IMR-90 (cell line): ENCODE measurements around the gene MAML2.

Source experiments
- CTCF ChIP-seq: conservative IDR thresholded peaks from 2 replicates; pipeline ENCODE4 v1.5.1; 2012; ENCODE audit warnings: mild to moderate bottlenecking, low read depth, low read length, improper control_type of control experiment
- ELK1 ChIP-seq: fragments of 150-350 bp; IDR thresholded peaks from 2 replicates; pipeline ENCODE4 v1.6.1; 2016; ENCODE audit warnings: low read depth, mild to moderate bottlenecking, low read length, moderate library complexity, borderline replicate concordance
- MAFK ChIP-seq: IDR thresholded peaks from 2 replicates; pipeline ENCODE4 v1.6.1; 2012; ENCODE audit warnings: low read depth, low read length, improper control_type of control experiment
- POLR2A ChIP-seq: IDR thresholded peaks from 2 replicates; pipeline ENCODE4 v1.6.1; 2012; ENCODE audit warnings: mild to moderate bottlenecking, low read depth, low read length
- USF2 ChIP-seq: fragments of 150-350 bp; IDR thresholded peaks from 2 replicates; pipeline ENCODE4 v1.6.1; 2017; ENCODE audit warnings: mild to moderate bottlenecking, antibody characterized with exemption, low read length, low read depth

- TF ChIP-seq CTCF (no peak), POLR2A (no peak), USF2 (no peak), MAFK (no peak), ELK1 (no peak)
These were observed 370.9 kb downstream of the MAML2 start for GRCh38 chr11:95972060-95972459.
